Smooth muscle cell (in vitro differentiated cells): ENCODE data around the gene ALS2CL. TPM values are rescaled to one million over a fixed set of nuclear protein-coding genes. Genes with fewer than 3 reads are reported as not detected.

ENCODE experiments used
- DNase-seq: peaks from one replicate; lab custom pipeline; 2025; ENCODE audit not compliant: unreplicated experiment; lab: John Stamatoyannopoulos, UW
- H2AFZ ChIP-seq: fragments of 200-600 bp; sonication (generic); 2 replicates; pipeline ENCODE4 v1.6.0; 2016; ENCODE audit warnings: antibody characterized with exemption, low read depth, mild to moderate bottlenecking
- H3F3A ChIP-seq: fragments of 200-600 bp; sonication (generic); 2 replicates; pipeline ENCODE4 v1.6.0; 2017; ENCODE audit warnings: antibody characterized with exemption, low read depth
- H3K27ac ChIP-seq: fragments of 200-600 bp; sonication (generic); 2 replicates; pipeline ENCODE4 v1.5.1; 2016; ENCODE audit warnings: low read depth, mild to moderate bottlenecking
- H3K27me3 ChIP-seq: fragments of 200-600 bp; sonication (generic); 2 replicates; pipeline ENCODE4 v1.6.1; 2016; ENCODE audit warnings: low read depth, mild to moderate bottlenecking
- H3K36me3 ChIP-seq: fragments of 200-600 bp; sonication (generic); 2 replicates; pipeline ENCODE4 v1.5.1; 2016; ENCODE audit warnings: low read depth
- H3K4me1 ChIP-seq: fragments of 200-600 bp; sonication (generic); 2 replicates; pipeline ENCODE4 v1.5.1; 2016; ENCODE audit warnings: low read depth
- H3K4me2 ChIP-seq: fragments of 200-600 bp; sonication (generic); 2 replicates; pipeline ENCODE4 v1.6.0; 2016; ENCODE audit warnings: mild to moderate bottlenecking
- H3K4me3 ChIP-seq: fragments of 200-600 bp; sonication (generic); 2 replicates; pipeline ENCODE4 v1.5.1; 2016; ENCODE audit warnings: mild to moderate bottlenecking
- H3K79me2 ChIP-seq: fragments of 200-600 bp; sonication (generic); 2 replicates; pipeline ENCODE4 v1.6.0; 2016; ENCODE audit warnings: low read depth, mild to moderate bottlenecking
- H3K9ac ChIP-seq: fragments of 200-600 bp; sonication (generic); 2 replicates; pipeline ENCODE4 v1.6.0; 2016; ENCODE audit warnings: low read depth
- H3K9me3 ChIP-seq: fragments of 200-600 bp; sonication (generic); replicated peaks from 2 replicates; pipeline ENCODE4 v1.5.1; 2016; ENCODE audit warnings: low read depth
- H4K20me1 ChIP-seq: fragments of 200-600 bp; sonication (generic); 2 replicates; pipeline ENCODE4 v1.6.0; 2016; ENCODE audit warnings: low read depth
- WGBS: methylation state at CpG from one replicate; pipeline ENCODE4 v1.1.7; 2016; ENCODE audit warnings: low lambda C conversion rate; 5-methylcytosine and 5-hydroxymethylcytosine counted together
- polyA plus RNA-seq: library from polyadenylated mRNA; unstranded; fragments of >200 nt; fragmentation: Nextera tagmentation; extraction: Ambion mirVana; gene quantifications from 2 replicates; pipeline ENCODE4 v1.2.1, GENCODE V29; 2016
- total RNA-seq: library from RNA; depleted of rRNA; stranded (reverse); fragments of >200 nt; gene quantifications from 2 replicates; pipeline ENCODE4 v1.2.3, GENCODE V29; 2014
- TF ChIP-seq, protein P1 (sequence below): fragments of 200-600 bp; sonication (generic); IDR thresholded peaks from 2 replicates; pipeline ENCODE4 v1.5.1; 2017; ENCODE audit warnings: borderline replicate concordance, mild to moderate bottlenecking, antibody characterized with exemption; ENCODE audit not compliant: insufficient read depth, poor library complexity, severe bottlenecking

ALS2CL gene
- total and polyA plus RNA-seq, 2 experiments from 2014 or later = 8.5 to 9.4 TPM

DNA sequence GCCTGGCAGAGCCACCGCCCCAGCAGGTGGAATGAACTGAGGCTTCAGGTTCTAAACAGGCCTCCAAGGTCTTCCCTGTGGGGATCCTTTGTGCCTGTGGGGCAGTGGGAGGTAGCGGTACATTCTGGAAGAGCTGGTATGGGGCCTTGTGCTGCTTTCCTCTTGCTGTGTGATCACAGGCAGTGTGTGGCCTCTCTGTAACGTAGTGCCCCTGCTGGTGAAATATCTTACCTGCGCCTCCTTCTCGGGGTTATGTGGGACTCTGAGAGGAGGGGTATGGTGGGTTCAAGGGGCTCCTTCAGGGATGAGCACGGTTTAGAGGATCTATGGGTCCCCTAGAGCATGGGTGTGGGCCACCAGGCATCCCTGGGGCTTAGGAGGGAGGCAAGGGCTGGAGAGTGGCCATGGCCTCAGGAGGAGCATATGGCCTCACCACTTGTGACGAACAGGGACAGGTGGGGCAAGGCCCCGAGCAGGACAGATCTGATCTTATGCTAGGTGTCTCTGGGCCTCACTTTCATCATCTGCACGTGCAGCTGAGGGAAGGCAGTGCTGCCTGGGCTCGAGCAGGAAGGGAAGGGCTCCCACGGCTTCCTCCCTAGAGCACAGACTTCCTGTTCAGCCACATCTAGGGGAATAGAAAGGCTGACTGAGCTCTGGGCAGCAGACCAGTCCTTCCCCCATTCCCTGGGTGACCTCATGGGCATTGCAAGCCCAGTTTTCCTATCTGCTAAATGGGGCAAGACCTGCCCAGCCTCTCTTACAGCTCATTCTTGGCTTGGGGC, 1.9 kb upstream of the ALS2CL start:
- H2AFZ ChIP-seq = no peak overlapping the region
- H3K4me3 ChIP-seq = no peak overlapping the region
- DNase-seq = no peak
- peak overlapping the region; percentile 46 for H3K27ac ChIP-seq
- H4K20me1 ChIP-seq = no peaks in the 10 kb centered on the region
- 76% methylated on average over 11 of the region's 11 CpGs for WGBS
- no peaks in the 10 kb centered on the region for H3K27me3 ChIP-seq
- H3K4me2 ChIP-seq = no peak overlapping the region
- no peaks in the 10 kb centered on the region for H3K9me3 ChIP-seq
- no peaks in the 10 kb centered on the region for H3K79me2 ChIP-seq
- H3F3A ChIP-seq = no peaks in the 10 kb centered on the region
- peaks cover 6% of the 10 kb centered on the region for H3K4me1 ChIP-seq
- H3K36me3 ChIP-seq = no peaks in the 10 kb centered on the region
- TF ChIP-seq, protein P1, sequence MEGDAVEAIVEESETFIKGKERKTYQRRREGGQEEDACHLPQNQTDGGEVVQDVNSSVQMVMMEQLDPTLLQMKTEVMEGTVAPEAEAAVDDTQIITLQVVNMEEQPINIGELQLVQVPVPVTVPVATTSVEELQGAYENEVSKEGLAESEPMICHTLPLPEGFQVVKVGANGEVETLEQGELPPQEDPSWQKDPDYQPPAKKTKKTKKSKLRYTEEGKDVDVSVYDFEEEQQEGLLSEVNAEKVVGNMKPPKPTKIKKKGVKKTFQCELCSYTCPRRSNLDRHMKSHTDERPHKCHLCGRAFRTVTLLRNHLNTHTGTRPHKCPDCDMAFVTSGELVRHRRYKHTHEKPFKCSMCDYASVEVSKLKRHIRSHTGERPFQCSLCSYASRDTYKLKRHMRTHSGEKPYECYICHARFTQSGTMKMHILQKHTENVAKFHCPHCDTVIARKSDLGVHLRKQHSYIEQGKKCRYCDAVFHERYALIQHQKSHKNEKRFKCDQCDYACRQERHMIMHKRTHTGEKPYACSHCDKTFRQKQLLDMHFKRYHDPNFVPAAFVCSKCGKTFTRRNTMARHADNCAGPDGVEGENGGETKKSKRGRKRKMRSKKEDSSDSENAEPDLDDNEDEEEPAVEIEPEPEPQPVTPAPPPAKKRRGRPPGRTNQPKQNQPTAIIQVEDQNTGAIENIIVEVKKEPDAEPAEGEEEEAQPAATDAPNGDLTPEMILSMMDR = peak; percentile 35
- no peak overlapping the region for H3K9ac ChIP-seq

DNA sequence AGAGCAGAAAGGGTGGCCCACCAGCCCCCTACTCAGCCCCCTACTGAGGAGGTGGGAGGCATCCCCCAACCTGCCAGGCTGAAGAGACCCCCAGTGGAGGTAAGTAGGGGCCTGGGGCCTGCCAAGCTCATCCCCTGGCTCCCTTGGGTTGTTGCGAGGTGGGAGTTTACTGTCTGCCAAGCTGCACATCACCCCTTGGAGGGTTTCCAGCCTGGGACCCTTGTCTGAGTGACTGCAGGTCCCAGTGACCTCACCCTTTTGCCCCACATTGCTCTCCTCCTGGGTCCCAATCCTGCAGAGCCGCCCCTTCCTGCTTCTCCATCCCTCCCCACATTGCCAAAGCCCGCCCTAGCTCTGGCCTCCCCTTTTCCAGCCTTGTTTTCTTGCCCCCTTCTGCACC, 1.0 kb upstream of the ALS2CL start:
- Histone ChIP-seq H3K4me3 (no peak overlapping the region), H3F3A (no peaks in the 10 kb centered on the region), H3K27ac (no peak overlapping the region), H2AFZ (no peak overlapping the region), H3K4me1 (peaks cover 6% of the 10 kb centered on the region), H3K9me3 (no peaks in the 10 kb centered on the region), H4K20me1 (peaks cover 5% of the 10 kb centered on the region), H3K9ac (no peak overlapping the region), H3K79me2 (no peaks in the 10 kb centered on the region), H3K36me3 (no peaks in the 10 kb centered on the region), H3K4me2 (peak overlapping the region; percentile 99), H3K27me3 (no peaks in the 10 kb centered on the region)
- 95% methylated on average over 3 of the region's 3 CpGs for WGBS
- TF ChIP-seq, protein P1 = no peak
- no peak for DNase-seq

DNA sequence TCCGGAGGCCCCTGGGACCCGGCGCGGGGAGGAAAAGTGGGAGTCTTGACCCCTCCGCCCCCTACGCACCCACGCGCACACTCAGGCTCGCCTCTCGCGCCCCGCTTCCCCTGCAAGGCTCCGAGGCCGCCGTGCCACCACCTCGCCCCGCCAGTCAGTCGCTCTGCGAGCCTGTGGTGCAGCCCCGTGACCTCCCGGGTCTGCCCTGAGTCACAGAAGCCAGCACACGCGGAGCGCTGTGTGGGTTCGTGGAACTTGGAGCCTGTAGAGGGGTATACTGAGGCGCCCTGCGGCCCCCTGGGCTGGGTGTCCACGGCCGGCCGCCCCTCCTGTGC, 380 bp upstream of the ALS2CL start:
- Histone ChIP-seq H3K27ac (peak overlapping the region; percentile 35), H3K4me3 (peak overlapping the region; percentile 74), H3K9me3 (no peaks in the 10 kb centered on the region), H3K27me3 (no peaks in the 10 kb centered on the region), H2AFZ (peak overlapping the region; percentile 94), H3K79me2 (no peaks in the 10 kb centered on the region), H4K20me1 (peaks cover 7% of the 10 kb centered on the region), H3K9ac (peak overlapping the region; percentile 86), H3K4me1 (peaks cover 6% of the 10 kb centered on the region), H3K36me3 (no peaks in the 10 kb centered on the region), H3K4me2 (peak overlapping the region; percentile 99), H3F3A (no peaks in the 10 kb centered on the region)
- peak; percentile 42 for DNase-seq
- TF ChIP-seq, protein P1 = no peak
- 33% methylated on average over 28 of the region's 30 CpGs for WGBS

DNA sequence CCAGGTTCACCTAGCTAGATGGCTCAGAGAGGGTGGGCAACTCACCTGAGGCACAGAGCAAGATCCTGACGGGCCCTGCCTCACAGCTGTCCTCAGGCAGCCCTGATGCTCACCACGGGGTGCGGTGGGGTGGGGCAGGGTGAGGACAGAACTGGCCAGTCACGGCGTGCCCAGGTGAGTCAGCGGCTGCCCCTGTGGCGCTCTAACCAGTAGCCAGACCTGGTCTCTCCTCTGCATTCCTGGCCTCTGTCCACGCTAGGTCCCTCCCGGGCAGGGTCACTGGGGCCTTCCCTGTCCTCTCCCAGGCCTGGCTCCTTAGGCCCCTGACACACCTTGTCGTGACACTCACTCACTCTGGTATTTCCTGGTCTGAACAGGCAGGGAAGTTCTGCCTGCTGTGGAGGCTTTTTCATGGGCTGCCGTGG, 901 bp downstream of the ALS2CL start:
- H3K9ac ChIP-seq = peak overlapping the region; percentile 86

More for the DNA sequence above, 901 bp downstream of the ALS2CL start:
- peak overlapping the region; percentile 88 for H3K27ac ChIP-seq
- H3K9me3 ChIP-seq = no peaks in the 10 kb centered on the region
- no peaks in the 10 kb centered on the region for H3F3A ChIP-seq
- H3K4me3 ChIP-seq = peak overlapping the region; percentile 74
- H4K20me1 ChIP-seq = peaks cover 7% of the 10 kb centered on the region
- 46% methylated on average over 8 of the region's 11 CpGs for WGBS
- peak overlapping the region; percentile 99 for H3K4me2 ChIP-seq
- no peaks in the 10 kb centered on the region for H3K27me3 ChIP-seq
- no peaks in the 10 kb centered on the region for H3K36me3 ChIP-seq
- no peaks in the 10 kb centered on the region for H3K79me2 ChIP-seq
- TF ChIP-seq, protein P1 = no peak
- no peak for DNase-seq
- peak overlapping the region; percentile 94 for H2AFZ ChIP-seq
- peaks cover 6% of the 10 kb centered on the region for H3K4me1 ChIP-seq
